ENCODE results near the gene CCDC178.
"Not testable (repeated sequence)": the region's sequence is repeated elsewhere in the genome, so short reads cannot be mapped to it uniquely, and the experiment has no call there.

CCDC178 gene

GRCh38 chr18:33201509-33201926 is 239.0 kb downstream of the CCDC178 start:
- peak; percentile 12 for DNase-seq

DNA sequence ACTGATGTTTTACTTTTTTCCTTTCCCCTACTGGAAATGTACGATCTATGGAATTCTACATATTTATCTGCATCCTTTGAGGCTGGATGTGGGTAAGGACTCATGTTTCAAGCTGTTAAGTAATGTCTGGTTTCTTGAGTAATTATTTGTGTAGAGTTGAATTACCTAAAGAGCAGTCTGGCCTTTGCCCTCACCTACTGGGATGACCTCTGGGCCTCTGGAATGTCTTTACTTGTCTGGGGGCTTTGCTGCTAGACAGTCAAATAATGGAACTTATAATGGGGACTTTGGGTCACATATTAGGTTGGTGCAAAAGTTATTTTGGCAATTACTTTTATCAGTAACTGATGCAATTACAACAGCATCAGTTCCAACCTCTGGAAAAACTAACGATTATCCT is 244.7 kb downstream of the CCDC178 start:
- no peak for DNase-seq

DNA sequence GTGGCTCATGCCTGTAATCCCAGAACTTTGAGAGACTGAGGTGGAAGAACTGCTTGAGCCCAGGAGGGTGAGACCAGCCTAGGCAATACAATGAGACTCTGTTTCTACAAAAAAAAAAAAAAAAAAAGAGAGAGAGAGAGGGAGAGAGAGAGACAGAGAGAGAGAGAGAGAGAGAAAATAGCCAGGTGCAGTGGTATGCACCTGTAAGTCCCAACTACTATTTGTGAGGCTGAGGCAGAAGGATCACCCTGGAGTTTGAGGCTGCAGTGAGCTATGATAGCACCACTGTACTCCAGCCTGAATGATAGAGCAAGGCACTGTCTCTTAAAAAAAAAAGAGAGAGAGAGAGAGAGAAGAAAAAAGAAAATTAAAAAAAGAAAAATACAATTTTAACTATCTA is 245.7 kb downstream of the CCDC178 start:
- DNase-seq, result no peak

GRCh38 chr18:33184958-33185357 is 255.6 kb downstream of the CCDC178 start:
- DNase-seq, result no peak

DNA sequence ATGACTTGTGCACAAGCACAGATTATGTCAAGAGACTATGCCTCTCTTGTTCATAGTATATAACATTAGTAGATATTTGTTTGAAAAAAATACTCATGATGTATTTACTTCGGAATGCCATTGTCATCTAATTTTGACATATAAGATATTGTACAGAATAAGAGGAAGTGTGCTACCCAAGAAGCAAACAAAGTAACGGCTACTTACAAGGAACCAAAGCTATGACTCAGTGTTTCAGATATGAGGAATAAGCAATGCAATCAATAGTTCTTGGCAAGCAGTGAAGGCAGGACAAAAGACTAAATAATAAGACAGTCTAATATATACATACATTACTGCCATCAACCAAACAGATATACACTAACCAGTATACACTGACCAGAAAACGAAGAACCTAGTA is 256.3 kb downstream of the CCDC178 start:
- no peak for DNase-seq

GRCh38 chr18:33183136-33183535 is 257.4 kb downstream of the CCDC178 start:
- DNase-seq, result no peak

DNA sequence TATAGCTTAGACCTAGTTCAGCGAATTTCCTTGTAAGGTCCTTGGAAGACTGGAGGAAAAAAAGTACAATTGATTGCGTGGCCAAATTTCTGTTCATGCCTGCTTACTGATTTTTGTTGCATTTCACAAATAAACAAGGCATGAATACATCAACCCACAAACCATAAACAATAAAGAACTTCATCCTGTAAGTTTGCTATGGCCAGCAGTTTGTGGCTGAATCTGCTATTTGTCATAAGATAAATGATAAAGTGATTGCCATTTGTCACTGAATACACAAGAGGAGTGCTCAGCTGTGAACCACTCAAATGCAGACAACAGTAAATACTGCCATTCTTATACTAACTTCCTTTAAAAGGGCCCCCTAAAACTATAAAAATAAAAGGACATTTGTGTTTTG is 259.5 kb downstream of the CCDC178 start:
- no peak for DNase-seq

GRCh38 chr18:33169218-33169617 is 271.3 kb downstream of the CCDC178 start:
- DNase-seq, result no peak

DNA sequence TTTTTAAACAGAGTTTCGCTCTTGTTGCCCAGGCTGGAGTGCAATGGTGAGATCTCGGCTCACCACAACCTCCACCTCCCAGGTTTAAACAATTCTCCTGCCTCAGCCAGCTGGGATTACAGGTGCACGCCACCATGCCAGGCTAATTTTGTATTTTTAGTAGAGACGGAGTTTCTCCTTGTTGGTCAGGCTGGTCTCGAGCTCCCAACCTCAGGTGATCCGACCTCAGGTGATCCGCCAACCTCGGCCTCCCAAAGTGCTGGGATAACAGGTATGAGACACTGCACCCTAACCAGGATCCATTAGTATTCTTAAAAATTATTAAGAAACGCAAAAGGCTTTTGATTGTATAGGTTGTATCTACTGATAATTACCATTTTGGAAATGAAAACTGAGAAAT is 276.4 kb downstream of the CCDC178 start:
- not testable (repeated sequence) for DNase-seq

DNA sequence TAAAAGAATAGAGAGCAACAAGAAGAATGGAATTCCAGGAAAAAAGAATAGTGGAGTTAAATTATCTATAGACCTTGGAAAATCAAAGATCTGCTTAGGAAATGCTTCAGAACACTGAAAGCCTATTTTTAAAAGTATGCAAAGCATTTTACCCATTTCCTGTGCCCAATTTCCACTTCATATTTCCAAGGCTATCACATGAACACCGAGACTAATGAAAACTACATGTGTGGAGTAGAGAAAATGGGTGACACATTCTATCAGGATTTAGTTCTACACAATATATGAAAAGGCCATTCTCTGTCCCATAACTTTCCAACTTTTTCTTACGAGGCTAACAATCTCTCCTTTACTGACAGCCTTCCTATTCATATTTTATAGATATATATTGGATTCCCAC is 279.4 kb downstream of the CCDC178 start:
- DNase-seq, result no peak

DNA sequence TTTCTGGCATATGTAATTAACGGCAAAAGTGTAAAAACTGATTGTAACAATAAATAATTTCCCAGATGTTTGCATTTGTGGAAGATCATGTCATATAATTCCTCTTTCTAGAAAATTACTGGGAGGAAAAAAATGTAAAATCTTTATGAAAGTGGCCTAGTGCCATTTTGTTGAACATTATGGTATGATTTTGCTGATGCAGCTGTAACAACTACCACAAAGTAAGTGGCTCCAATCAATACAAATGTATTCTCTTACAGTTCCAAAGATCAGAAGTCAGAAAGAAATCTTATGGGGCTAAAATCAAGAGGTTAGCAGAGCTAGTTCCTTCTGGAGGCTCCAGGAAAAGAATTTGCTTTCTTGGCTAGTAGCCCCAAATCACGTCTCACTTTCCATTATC is 281.4 kb downstream of the CCDC178 start:
- DNase-seq, result no peak

GRCh38 chr18:33157893-33158292 is 282.6 kb downstream of the CCDC178 start:
- no peak for DNase-seq

DNA sequence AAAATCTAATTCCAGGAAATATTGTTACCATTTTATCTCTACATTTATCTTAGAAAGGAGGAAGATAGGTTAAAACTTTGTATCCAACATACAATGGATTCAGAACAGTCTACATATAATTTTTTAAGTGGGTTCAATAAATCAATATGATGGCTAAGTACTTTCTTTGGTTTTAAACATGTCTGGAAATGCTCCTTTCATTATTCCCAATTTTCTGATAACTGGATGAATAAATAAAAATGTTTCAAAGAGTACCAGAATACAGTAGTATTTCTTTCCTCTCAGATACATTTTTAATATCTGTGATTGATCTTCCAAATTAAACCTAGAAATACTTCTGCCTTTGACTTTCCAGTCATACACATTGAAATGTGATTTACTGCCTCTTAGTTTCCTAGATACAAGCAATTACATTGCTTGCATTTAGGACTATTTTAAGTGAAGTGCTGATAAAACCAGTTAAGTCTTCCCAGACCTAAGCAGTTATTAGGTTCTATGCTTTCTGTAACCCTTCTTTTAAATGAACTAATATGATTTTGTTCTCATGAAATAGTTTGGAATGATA is 283.5 kb downstream of the CCDC178 start:
- DNase-seq, result no peak

DNA sequence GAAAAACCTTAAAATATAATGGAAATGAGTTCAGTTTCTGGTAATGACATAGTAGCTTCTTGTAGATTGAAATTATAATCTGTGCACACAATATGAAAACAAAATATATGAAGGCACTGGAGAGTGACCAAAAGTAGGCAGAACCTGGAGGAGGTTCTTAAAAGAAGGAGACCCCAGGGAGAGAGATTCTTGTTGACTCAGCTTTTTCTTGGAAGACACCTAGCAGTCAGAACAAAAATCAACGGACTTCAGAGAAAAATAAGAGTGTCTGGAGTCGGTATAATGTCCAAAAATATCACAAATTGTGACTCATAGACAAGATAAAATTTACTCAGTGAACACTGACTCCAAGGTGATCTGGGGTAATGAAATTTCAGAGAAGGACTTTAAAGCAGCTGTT is 286.5 kb downstream of the CCDC178 start:
- no peak for DNase-seq

GRCh38 chr18:33152376-33152775 is 288.1 kb downstream of the CCDC178 start:
- no peak for DNase-seq

DNA sequence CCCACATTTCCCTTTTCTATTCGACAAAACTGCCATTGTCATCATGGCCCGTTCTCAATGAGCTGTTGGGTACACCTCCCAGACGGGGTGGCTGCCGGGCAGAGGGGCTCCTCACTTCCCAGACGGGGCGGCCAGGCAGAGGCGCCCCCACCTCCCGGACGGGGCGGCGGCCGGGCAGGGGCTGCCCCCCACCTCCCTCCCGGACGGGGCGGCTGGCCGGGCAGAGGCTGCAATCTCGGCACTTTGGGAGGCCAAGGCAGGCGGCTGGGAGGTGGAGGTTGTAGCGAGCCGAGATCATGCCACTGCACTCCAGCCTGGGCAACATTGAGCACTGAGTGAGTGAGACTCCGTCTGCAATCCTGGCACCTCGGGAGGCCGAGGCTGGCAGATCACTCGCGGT is 292.7 kb downstream of the CCDC178 start:
- DNase-seq, result not testable (repeated sequence)

- DNase-seq, result no peak
These were observed 294.5 kb downstream of the CCDC178 start for GRCh38 chr18:33146014-33146413.

GRCh38 chr18:33135951-33136660 is 304.4 kb downstream of the CCDC178 start:
- no peak for DNase-seq

GRCh38 chr18:33132657-33133056 is 307.9 kb downstream of the CCDC178 start:
- no peak for DNase-seq

GRCh38 chr18:33128581-33128980 is 311.9 kb downstream of the CCDC178 start:
- DNase-seq, result no peak

DNA sequence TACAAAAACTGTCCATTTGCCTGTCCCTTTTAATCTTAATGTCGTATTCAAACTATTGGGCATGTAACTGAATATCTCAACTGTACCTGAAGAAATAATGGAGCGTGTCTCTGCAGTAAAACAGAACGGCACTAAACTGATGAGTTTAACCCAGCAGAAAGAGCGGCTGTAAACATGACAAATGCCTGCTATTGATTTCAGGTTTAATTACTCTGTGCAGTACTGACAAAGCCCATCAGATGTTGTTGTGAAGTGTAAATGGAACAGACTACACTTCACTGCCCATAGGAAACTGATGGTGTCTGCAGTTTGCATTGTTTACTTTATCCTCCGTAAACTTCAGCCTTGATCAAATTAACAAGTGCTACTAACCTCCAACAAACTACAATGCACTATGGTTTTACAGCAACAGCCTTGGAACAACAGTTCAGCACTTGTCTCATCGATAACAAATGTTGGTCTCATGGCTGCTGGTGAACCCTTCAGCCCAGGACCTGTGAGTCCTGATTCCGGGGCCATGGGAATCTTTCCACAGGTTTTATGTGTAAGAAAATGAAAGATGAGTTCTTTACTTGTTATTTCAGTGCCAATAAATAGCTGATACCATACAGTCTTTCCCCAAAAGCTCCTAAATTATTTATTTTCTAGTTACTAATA is 316.5 kb downstream of the CCDC178 start:
- no peak for DNase-seq

DNA sequence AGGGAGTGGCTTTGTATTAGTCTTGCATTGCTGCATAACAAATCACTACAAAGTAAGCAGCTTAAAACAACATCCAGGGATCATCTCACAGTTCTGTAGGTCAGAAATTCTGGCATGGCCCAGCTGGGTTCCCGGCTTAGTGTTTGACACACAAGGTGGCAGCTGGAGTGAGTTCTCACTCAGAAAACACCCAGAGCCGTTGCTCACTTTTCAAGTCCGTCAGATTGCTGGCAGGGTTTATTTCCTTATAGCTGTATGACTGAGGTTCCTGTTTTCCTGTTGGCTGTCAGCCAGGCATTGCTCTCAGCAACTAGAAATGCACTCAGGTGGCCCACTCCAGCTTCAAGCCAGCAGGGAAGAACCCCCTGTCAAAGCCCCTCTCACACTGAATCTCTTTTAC is 324.1 kb downstream of the CCDC178 start:
- DNase-seq, result no peak

DNA sequence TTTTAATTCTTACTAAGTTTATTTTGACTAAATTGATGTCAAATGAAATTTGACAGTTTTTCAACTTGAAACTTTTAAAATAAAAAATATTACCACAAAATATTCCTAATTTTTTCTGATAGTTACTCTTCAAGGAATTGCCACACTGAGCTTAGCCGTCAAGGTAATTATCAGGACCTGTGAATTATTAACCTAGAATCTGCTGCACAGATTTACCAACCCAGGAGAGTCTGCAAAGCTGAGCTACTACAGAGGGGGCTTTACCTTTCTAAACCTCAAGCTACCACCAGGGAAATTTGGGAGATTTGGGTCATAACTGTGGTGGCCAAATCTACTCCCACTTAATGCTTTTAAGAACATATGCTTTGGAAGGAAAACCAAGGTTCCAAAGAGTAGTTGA is 324.6 kb downstream of the CCDC178 start:
- no peak for DNase-seq

DNA sequence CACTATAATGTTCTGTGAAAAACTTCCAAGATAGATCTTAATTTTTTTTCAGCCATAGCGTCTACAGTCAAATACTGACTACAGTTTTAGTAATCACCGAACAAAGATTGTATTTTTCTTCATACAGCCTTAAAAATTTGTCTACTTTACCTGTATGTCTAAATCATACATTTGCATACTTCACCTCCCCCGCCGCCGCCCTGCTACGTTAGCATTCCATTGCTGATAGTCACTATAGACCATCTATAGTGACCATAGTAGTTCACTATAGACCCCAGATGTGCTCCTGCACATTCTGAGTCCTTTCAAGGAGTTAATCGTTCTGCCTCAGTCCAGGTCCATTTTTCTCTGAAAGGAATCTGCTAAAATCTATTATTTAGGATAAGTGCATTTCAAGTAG is 325.0 kb downstream of the CCDC178 start:
- DNase-seq, result no peak

- DNase-seq, result no peak
These were observed 325.8 kb downstream of the CCDC178 start for GRCh38 chr18:33114749-33115148.
